KG1 (cell line): ENCODE results near the gene PPM1B.
"Not testable (repeated sequence)": the region's sequence is repeated elsewhere in the genome, so short reads cannot be mapped to it uniquely, and the experiment has no call there.

Experiments used
- DNase-seq: peaks from one replicate; lab custom pipeline; 2025; lab: John Stamatoyannopoulos, UW

Gene PPM1B

GRCh38 chr2:44254023-44254422 lies 85.3 kb downstream of the PPM1B start:
- no peak for DNase-seq

GRCh38 chr2:44255704-44256103 lies 87.0 kb downstream of the PPM1B start:
- not testable (repeated sequence) for DNase-seq

GRCh38 chr2:44257802-44258201 lies 89.1 kb downstream of the PPM1B start:
- DNase-seq, result not testable (repeated sequence)

- DNase-seq, result no peak
Observed at GRCh38 chr2:44267269-44267795, 98.7 kb downstream of the PPM1B start.

- no peak for DNase-seq
Observed at GRCh38 chr2:44267796-44268648, 99.3 kb downstream of the PPM1B start.

- no peak for DNase-seq
Observed at GRCh38 chr2:44269831-44270230, 101.2 kb downstream of the PPM1B start.

GRCh38 chr2:44271296-44271695 lies 102.6 kb downstream of the PPM1B start:
- no peak for DNase-seq

- DNase-seq, result no peak
Observed at GRCh38 chr2:44273076-44273475, 104.4 kb downstream of the PPM1B start.

GRCh38 chr2:44273596-44273995 lies 104.9 kb downstream of the PPM1B start:
- no peak for DNase-seq

- no peak for DNase-seq
Observed at GRCh38 chr2:44275927-44276303, 107.2 kb downstream of the PPM1B start.

GRCh38 chr2:44277541-44277940 lies 108.9 kb downstream of the PPM1B start:
- no peak for DNase-seq

GRCh38 chr2:44280869-44281268 lies 112.2 kb downstream of the PPM1B start:
- no peak for DNase-seq
